HepG2 (cell line): ENCODE measurements around the gene TAF13. TPM values are rescaled to one million over a fixed set of nuclear protein-coding genes. Genes with fewer than 3 reads are reported as not detected.

ENCODE experiments used
- ARID4A ChIP-seq: sonication (generic); formaldehyde crosslinking; IDR thresholded peaks from 2 replicates; pipeline ENCODE4 v1.5.0; 2020; ENCODE audit warnings: mild to moderate bottlenecking, missing genetic modification reagents, borderline replicate concordance
- CREBL2 ChIP-seq: sonication (generic); formaldehyde crosslinking; IDR thresholded peaks from 2 replicates; pipeline ENCODE4 v1.8.1; 2023; ENCODE audit warnings: missing genetic modification reagents, mild to moderate bottlenecking, borderline replicate concordance
- EZH2 ChIP-seq: conservative IDR thresholded peaks from 2 replicates; pipeline ENCODE4 v1.6.1; 2012; ENCODE audit warnings: mild to moderate bottlenecking, low read depth, low read length, moderate library complexity
- HMGXB3 ChIP-seq: sonication (generic); formaldehyde crosslinking; IDR thresholded peaks from 2 replicates; pipeline ENCODE4 v1.4.0; 2020; ENCODE audit warnings: missing genetic modification reagents, borderline replicate concordance
- IRX3 ChIP-seq: sonication (generic); formaldehyde crosslinking; IDR thresholded peaks from 2 replicates; pipeline ENCODE4 v1.8.1; 2023; ENCODE audit warnings: mild to moderate bottlenecking, low read depth, missing genetic modification reagents, borderline replicate concordance
- MNT ChIP-seq: fragments of 450-650 bp; IDR thresholded peaks from 2 replicates; pipeline ENCODE4 v1.6.1; 2016
- NFIB ChIP-seq: sonication (generic); formaldehyde crosslinking; IDR thresholded peaks from 2 replicates; pipeline ENCODE4 v1.9.0; 2021; ENCODE audit warnings: missing genetic modification reagents, mild to moderate bottlenecking, borderline replicate concordance
- TOPORS ChIP-seq: sonication (generic); formaldehyde crosslinking; IDR thresholded peaks from 2 replicates; pipeline ENCODE4 v1.8.0; 2023; ENCODE audit warnings: mild to moderate bottlenecking, missing genetic modification reagents
- ZFP1 ChIP-seq: IDR thresholded peaks from 2 replicates; pipeline ENCODE4 v1.6.1; 2016
- ZFP91 ChIP-seq: sonication (generic); formaldehyde crosslinking; IDR thresholded peaks from 2 replicates; pipeline ENCODE4 v1.9.0; 2022; ENCODE audit warnings: missing genetic modification reagents, mild to moderate bottlenecking, borderline replicate concordance
- ZNF256 ChIP-seq: sonication (generic); formaldehyde crosslinking; conservative IDR thresholded peaks from 2 replicates; pipeline ENCODE4 v1.4.0; 2020; ENCODE audit warnings: missing genetic modification reagents
- ZNF768 ChIP-seq: sonication (generic); formaldehyde crosslinking; IDR thresholded peaks from 2 replicates; pipeline ENCODE4 v1.4.0; 2020; ENCODE audit warnings: missing genetic modification reagents
- ZSCAN21 ChIP-seq: sonication (generic); formaldehyde crosslinking; IDR thresholded peaks from 2 replicates; pipeline ENCODE4 v1.8.0; 2022; ENCODE audit warnings: mild to moderate bottlenecking, missing genetic modification reagents, moderate library complexity, borderline replicate concordance
- polyA plus RNA-seq, 8 experiments: library from polyadenylated mRNA; depleted of rRNA in 3 of 8; stranded (reverse) in 7 of 8; unstranded in 1 of 8; fragments of >200 nt; fragmentation: Illumina TruSeq in 4 of 8; extraction: Trizol in 4 of 8; gene quantifications; 2 replicates each; pipeline versions ENCODE4 v1.2.1 to v1.2.3, GENCODE V29; 2011 to 2016; ENCODE audit warnings: low read depth in 4 of 8, missing spikeins in 1 of 8, mixed read lengths in 1 of 8; ENCODE audit not compliant: insufficient read depth in 1 of 8
- total RNA-seq, 5 experiments: library from RNA; depleted of rRNA; stranded (reverse); fragments of >200 nt; fragmentation: Illumina TruSeq; extraction: Trizol; gene quantifications; 2 replicates each; pipeline ENCODE4 v1.2.3, GENCODE V29; 2016; ENCODE audit warnings: low read depth in 1 of 5

Gene TAF13
- total and polyA plus RNA-seq, 2 of the 13 experiments (the other 11 are each of a cell fraction or from before 2014, with no cell fraction given), result 11.5 to 36.3 TPM

- TF ChIP-seq CREBL2 (CRISPR knock-in tag), result peak; percentile 89; the same call in 1 of the 2 replicates
- peak; percentile 93 for TF ChIP-seq ARID4A (CRISPR knock-in tag)
- peak; percentile 96 for TF ChIP-seq ZFP91 (CRISPR knock-in tag)
- TF ChIP-seq MNT, result peak; percentile 34; the same call in 1 of the 2 replicates
- TF ChIP-seq HMGXB3 (CRISPR knock-in tag), result peak; percentile 82
- 0 out of 2 replicates have a peak, but pooled peaks have one; percentile 16 for TF ChIP-seq ZNF256 (CRISPR knock-in tag)
- peak; percentile 73; the same call in 1 of the 2 replicates for TF ChIP-seq ZFP1
- TF ChIP-seq ZNF768, result peak; percentile 80
- TF ChIP-seq TOPORS (CRISPR knock-in tag), result no peak; the same call in 1 of the 2 replicates
- peak; percentile 88; the same call in 1 of the 2 replicates for TF ChIP-seq ZSCAN21 (CRISPR knock-in tag)
- peak; percentile 87; the same call in 1 of the 2 replicates for TF ChIP-seq IRX3 (CRISPR knock-in tag)
- peak; percentile 94 for TF ChIP-seq NFIB (CRISPR knock-in tag)
- TF ChIP-seq EZH2, result no peak
These were observed 24.4 kb upstream of the TAF13 start (continued) for GRCh38 chr1:109099938-109100773.
